PC-9 (cell line): ENCODE measurements around the gene LIN9.

Experiments used
- CTCF ChIP-seq: fragments of 200-600 bp; sonication (generic); conservative IDR thresholded peaks from 2 replicates; pipeline ENCODE4 v1.6.1; 2017; ENCODE audit warnings: mixed run types, antibody characterized with exemption, mild to moderate bottlenecking, moderate library complexity
- EZH2 ChIP-seq: fragments of 200-600 bp; sonication (generic); IDR thresholded peaks from 2 replicates; pipeline ENCODE4 v1.8.0; 2017; ENCODE audit warnings: antibody characterized with exemption, low read depth

GRCh38 chr1:226332947-226333346 lies 24.0 kb upstream of the LIN9 start:
- TF ChIP-seq CTCF (no peak), EZH2 (no peak)
